ENCODE results near the gene AGXT2. TPM values are rescaled to one million over a fixed set of nuclear protein-coding genes. Genes with fewer than 3 reads are reported as not detected.
A peak's percentile ranks its signal among the peaks of the same experiment; 100 is the strongest.

AGXT2 gene
- total and polyA plus RNA-seq, 2 donors (not counting 1 experiment from before 2014, with no cell fraction given), result not detected

GRCh38 chr5:35056686-35057085 is 8.9 kb upstream of the AGXT2 start:
- H3K9me3 ChIP-seq (ENCODE audit: control insufficient read depth, insufficient read depth, low read depth, low read length), result no peaks in the 10 kb centered on the region
- no peak overlapping the region for H3K4me3 ChIP-seq (replicated peaks in 1 of 4; ENCODE audit: control extremely low read depth in 1 of 4, insufficient read depth in 1 of 4, low read depth in 3 of 4, low read length in 4 of 4)
- peak in 1 of 2 donors; percentile 17 for DNase-seq (ENCODE audit: low read depth in 2 of 2)
- H3K27me3 ChIP-seq (ENCODE audit: control insufficient read depth, insufficient read depth, low read length), result no peaks in the 10 kb centered on the region
- H3K4me1 ChIP-seq (ENCODE audit: control insufficient read depth, extremely low read depth, insufficient read depth, low read length), result no peaks in the 10 kb centered on the region
- H2AFZ ChIP-seq (ENCODE audit: low read length), result no peak overlapping the region
- TF ChIP-seq CTCF (conservative IDR thresholded peaks at IDR 0.05 in 1 of 2, IDR thresholded peaks at IDR 0.05 in 1 of 2; ENCODE audit: low read depth in 1 of 2, low read length in 2 of 2) (no peak), EZH2 (IDR thresholded peaks at IDR 0.05; ENCODE audit: low read length, missing control alignments) (no peak)
- no peaks in the 10 kb centered on the region for H3K79me2 ChIP-seq (ENCODE audit: control insufficient read depth, insufficient read depth, low read length)
- no peak overlapping the region for H3K4me2 ChIP-seq (ENCODE audit: extremely low read depth, insufficient read depth, low read length)
- H3K27ac ChIP-seq (ENCODE audit: insufficient read depth, low read length), result no peak overlapping the region
- H4K20me1 ChIP-seq (ENCODE audit: control insufficient read depth, extremely low read depth, insufficient read depth, low read length), result no peaks in the 10 kb centered on the region
- no peaks in the 10 kb centered on the region for H3K36me3 ChIP-seq (ENCODE audit: control insufficient read depth, insufficient read depth, low read length)
- no peak overlapping the region for H3K9ac ChIP-seq (ENCODE audit: insufficient read depth, low read length)

- Histone ChIP-seq H3K27me3 (ENCODE audit: control insufficient read depth, insufficient read depth, low read length) (no peaks in the 10 kb centered on the region), H3K36me3 (ENCODE audit: control insufficient read depth, insufficient read depth, low read length) (no peaks in the 10 kb centered on the region), H3K4me2 (ENCODE audit: extremely low read depth, insufficient read depth, low read length) (no peak overlapping the region), H3K27ac (ENCODE audit: insufficient read depth, low read length) (no peak overlapping the region), H3K79me2 (ENCODE audit: control insufficient read depth, insufficient read depth, low read length) (no peaks in the 10 kb centered on the region), H3K9ac (ENCODE audit: insufficient read depth, low read length) (no peak overlapping the region), H4K20me1 (ENCODE audit: control insufficient read depth, extremely low read depth, insufficient read depth, low read length) (no peaks in the 10 kb centered on the region), H3K9me3 (ENCODE audit: control insufficient read depth, insufficient read depth, low read depth, low read length) (no peaks in the 10 kb centered on the region), H3K4me1 (ENCODE audit: control insufficient read depth, extremely low read depth, insufficient read depth, low read length) (no peaks in the 10 kb centered on the region), H2AFZ (ENCODE audit: low read length) (no peak overlapping the region), H3K4me3 (replicated peaks in 1 of 4; ENCODE audit: control extremely low read depth in 1 of 4, insufficient read depth in 1 of 4, low read depth in 3 of 4, low read length in 4 of 4) (no peak overlapping the region)
- DNase-seq (ENCODE audit: low read depth in 2 of 2), result no peak
- TF ChIP-seq CTCF (conservative IDR thresholded peaks at IDR 0.05 in 1 of 2, IDR thresholded peaks at IDR 0.05 in 1 of 2; ENCODE audit: low read depth in 1 of 2, low read length in 2 of 2) (no peak), EZH2 (IDR thresholded peaks at IDR 0.05; ENCODE audit: low read length, missing control alignments) (no peak)
Measured at GRCh38 chr5:35052838-35053237, 5.1 kb upstream of the AGXT2 start.

DNA sequence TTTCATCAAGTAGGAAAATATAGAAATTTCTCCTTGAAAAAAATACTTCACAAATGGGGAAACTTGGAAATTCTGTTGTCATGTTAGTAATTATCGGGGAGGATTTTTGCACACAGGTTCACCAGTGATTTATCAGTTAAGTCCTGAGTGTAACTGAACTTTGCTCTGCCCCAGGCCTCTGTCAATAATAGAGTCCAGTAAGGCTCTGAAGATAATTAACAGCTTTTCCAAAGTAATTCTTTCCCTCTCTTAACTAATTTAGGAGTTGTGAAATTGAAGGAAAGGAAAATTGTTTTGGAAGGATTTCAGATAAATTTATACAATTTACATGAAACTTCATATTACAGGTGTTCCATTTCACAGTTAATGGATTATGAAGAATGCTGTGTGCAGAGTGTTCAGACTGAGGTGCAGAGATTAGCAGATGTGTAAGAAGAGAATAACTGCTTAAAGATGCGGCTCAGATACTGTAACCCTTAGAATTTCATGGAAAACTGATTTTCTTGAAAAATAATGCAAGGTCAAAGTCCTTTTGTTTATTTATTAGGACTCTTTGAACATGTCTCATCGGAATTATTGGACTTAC is 2.9 kb upstream of the AGXT2 start:
- TF ChIP-seq CTCF (conservative IDR thresholded peaks at IDR 0.05 in 1 of 2, IDR thresholded peaks at IDR 0.05 in 1 of 2; ENCODE audit: low read depth in 1 of 2, low read length in 2 of 2), result no peak
- no peak for TF ChIP-seq EZH2 (IDR thresholded peaks at IDR 0.05; ENCODE audit: low read length, missing control alignments)

More for the DNA sequence above, 2.9 kb upstream of the AGXT2 start:
- no peak overlapping the region for H2AFZ ChIP-seq (ENCODE audit: low read length)
- no peak overlapping the region for H3K27ac ChIP-seq (ENCODE audit: insufficient read depth, low read length)
- no peak overlapping the region for H3K4me3 ChIP-seq (replicated peaks in 1 of 4; ENCODE audit: control extremely low read depth in 1 of 4, insufficient read depth in 1 of 4, low read depth in 3 of 4, low read length in 4 of 4)
- H4K20me1 ChIP-seq (ENCODE audit: control insufficient read depth, extremely low read depth, insufficient read depth, low read length), result no peaks in the 10 kb centered on the region
- H3K4me1 ChIP-seq (ENCODE audit: control insufficient read depth, extremely low read depth, insufficient read depth, low read length), result peaks cover 10% of the 10 kb centered on the region
- H3K79me2 ChIP-seq (ENCODE audit: control insufficient read depth, insufficient read depth, low read length), result no peaks in the 10 kb centered on the region
- H3K36me3 ChIP-seq (ENCODE audit: control insufficient read depth, insufficient read depth, low read length), result no peaks in the 10 kb centered on the region
- no peaks in the 10 kb centered on the region for H3K9me3 ChIP-seq (ENCODE audit: control insufficient read depth, insufficient read depth, low read depth, low read length)
- no peaks in the 10 kb centered on the region for H3K27me3 ChIP-seq (ENCODE audit: control insufficient read depth, insufficient read depth, low read length)
- H3K9ac ChIP-seq (ENCODE audit: insufficient read depth, low read length), result no peak overlapping the region
- DNase-seq (ENCODE audit: low read depth in 2 of 2), result no peak
- H3K4me2 ChIP-seq (ENCODE audit: extremely low read depth, insufficient read depth, low read length), result no peak overlapping the region

Data from fibroblast of lung (primary cell).